Neural progenitor cell (in vitro differentiated cells): Measurements from ENCODE around the gene SLC22A16.

Source experiments
- EZH2 ChIP-seq: fragments of 200-600 bp; sonication (generic); IDR thresholded peaks from 2 replicates; pipeline ENCODE4 v1.6.1; 2017; ENCODE audit warnings: antibody characterized with exemption, mild to moderate bottlenecking, moderate library complexity
- EZH2phosphoT487 ChIP-seq: fragments of 200-600 bp; sonication (generic); IDR thresholded peaks from 2 replicates; pipeline ENCODE4 v1.6.1; 2017; ENCODE audit warnings: antibody characterized with exemption
- TF ChIP-seq, protein P1 (sequence below): fragments of 200-600 bp; sonication (generic); IDR thresholded peaks from 2 replicates; pipeline ENCODE4 v1.5.1; 2017; ENCODE audit warnings: antibody characterized with exemption, mild to moderate bottlenecking

DNA sequence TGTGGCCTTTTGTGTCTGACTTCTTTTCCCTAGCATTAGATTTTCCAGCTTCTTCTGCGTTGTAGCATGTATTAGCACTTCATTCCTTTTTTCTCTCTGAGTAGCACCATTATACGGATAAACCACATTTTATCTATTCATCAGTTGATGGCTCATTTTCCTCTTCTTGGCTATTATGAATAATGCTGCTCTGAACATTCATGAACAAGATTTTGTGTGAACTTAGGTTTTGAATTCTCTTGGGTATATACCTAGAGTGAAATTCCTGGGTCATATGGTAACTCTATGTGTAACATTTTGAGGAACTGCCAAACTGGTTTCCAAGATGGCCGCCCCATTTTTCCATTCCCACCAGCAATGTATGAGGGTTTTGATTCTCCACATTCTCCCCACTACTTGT lies 28.7 kb downstream of the SLC22A16 start:
- TF ChIP-seq, protein P1, sequence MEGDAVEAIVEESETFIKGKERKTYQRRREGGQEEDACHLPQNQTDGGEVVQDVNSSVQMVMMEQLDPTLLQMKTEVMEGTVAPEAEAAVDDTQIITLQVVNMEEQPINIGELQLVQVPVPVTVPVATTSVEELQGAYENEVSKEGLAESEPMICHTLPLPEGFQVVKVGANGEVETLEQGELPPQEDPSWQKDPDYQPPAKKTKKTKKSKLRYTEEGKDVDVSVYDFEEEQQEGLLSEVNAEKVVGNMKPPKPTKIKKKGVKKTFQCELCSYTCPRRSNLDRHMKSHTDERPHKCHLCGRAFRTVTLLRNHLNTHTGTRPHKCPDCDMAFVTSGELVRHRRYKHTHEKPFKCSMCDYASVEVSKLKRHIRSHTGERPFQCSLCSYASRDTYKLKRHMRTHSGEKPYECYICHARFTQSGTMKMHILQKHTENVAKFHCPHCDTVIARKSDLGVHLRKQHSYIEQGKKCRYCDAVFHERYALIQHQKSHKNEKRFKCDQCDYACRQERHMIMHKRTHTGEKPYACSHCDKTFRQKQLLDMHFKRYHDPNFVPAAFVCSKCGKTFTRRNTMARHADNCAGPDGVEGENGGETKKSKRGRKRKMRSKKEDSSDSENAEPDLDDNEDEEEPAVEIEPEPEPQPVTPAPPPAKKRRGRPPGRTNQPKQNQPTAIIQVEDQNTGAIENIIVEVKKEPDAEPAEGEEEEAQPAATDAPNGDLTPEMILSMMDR = no peak
- TF ChIP-seq EZH2 (no peak), EZH2phosphoT487 (no peak)
